K562 (cell line): Measurements from ENCODE around the gene KIAA0825. TPM values are rescaled to one million over a fixed set of nuclear protein-coding genes. Genes with fewer than 3 reads are reported as not detected.

Experiments
- CBX5 ChIP-seq: IDR thresholded peaks from 2 replicates; pipeline ENCODE4 v1.6.1; 2014; ENCODE audit warnings: low read depth, borderline replicate concordance
- ESRRB ChIP-seq: fragments of 250-450 bp; sonication (Bioruptor Pico); IDR thresholded peaks from 2 replicates; pipeline ENCODE4 v1.5.0; 2020; ENCODE audit warnings: mild to moderate bottlenecking, moderate library complexity, borderline replicate concordance
- ETS1 ChIP-seq: conservative IDR thresholded peaks from 2 replicates; pipeline ENCODE4 v1.6.1; 2011; ENCODE audit warnings: low read depth, mild to moderate bottlenecking, low read length; ENCODE audit not compliant: control insufficient read depth
- FOS ChIP-seq: IDR thresholded peaks from 3 replicates; pipeline ENCODE4 v1.6.1; 2011; ENCODE audit not compliant: insufficient read length; ENCODE audit errors: extremely low read depth
- IRF1 ChIP-seq: sonication (generic); formaldehyde crosslinking; IDR thresholded peaks from 2 replicates; pipeline ENCODE4 v1.8.0; 2022; ENCODE audit warnings: missing genetic modification reagents, mild to moderate bottlenecking, borderline replicate concordance
- PATZ1 ChIP-seq: fragments of 250-450 bp; sonication (Bioruptor Pico); IDR thresholded peaks from 2 replicates; pipeline ENCODE4 v1.5.0; 2020; ENCODE audit warnings: mild to moderate bottlenecking, borderline replicate concordance
- RFX5 ChIP-seq: IDR thresholded peaks from 2 replicates; pipeline ENCODE4 v1.6.1; 2011; ENCODE audit warnings: low read depth, mild to moderate bottlenecking, improper control_type of control experiment, low read length
- SPI1 ChIP-seq: IDR thresholded peaks from 2 replicates; pipeline ENCODE4 v1.6.1; 2011; ENCODE audit warnings: low read depth, low read length, control low read depth, borderline replicate concordance
- TAL1 ChIP-seq: fragments of 450-650 bp; IDR thresholded peaks from 2 replicates; pipeline ENCODE4 v1.6.1; 2016; ENCODE audit warnings: mild to moderate bottlenecking
- TBL1XR1 ChIP-seq, 2 experiments: IDR thresholded peaks; 2 replicates each; pipeline ENCODE4 v1.6.1; 2012; ENCODE audit warnings: improper control_type of control experiment in 2 of 2, low read length in 2 of 2, mild to moderate bottlenecking in 1 of 2
- YY1 ChIP-seq, 3 experiments: IDR thresholded peaks; 2 replicates each; pipeline ENCODE4 v1.6.1; 2011; ENCODE audit warnings: low read length in 2 of 3, mild to moderate bottlenecking in 2 of 3, moderate library complexity in 2 of 3, borderline replicate concordance in 1 of 3, control low read depth in 1 of 3, low read depth in 1 of 3; ENCODE audit not compliant: insufficient read depth in 3 of 3, insufficient replicate concordance in 2 of 3, control insufficient read depth in 1 of 3, insufficient read length in 1 of 3; ENCODE audit errors: extremely low read depth in 1 of 3
- ZBED1 ChIP-seq: IDR thresholded peaks from 2 replicates; pipeline ENCODE4 v1.6.1; 2014
- ZBTB43 ChIP-seq: sonication (generic); formaldehyde crosslinking; IDR thresholded peaks from 2 replicates; pipeline ENCODE4 v1.8.0; 2023; ENCODE audit warnings: mild to moderate bottlenecking, missing genetic modification reagents
- ZFX ChIP-seq: sonication (generic); formaldehyde crosslinking; IDR thresholded peaks from 2 replicates; pipeline ENCODE4 v1.8.0; 2022; ENCODE audit warnings: mild to moderate bottlenecking, missing genetic modification reagents, moderate library complexity
- ZNF224 ChIP-seq: sonication (generic); formaldehyde crosslinking; IDR thresholded peaks from 2 replicates; pipeline ENCODE4 v1.8.0; 2022; ENCODE audit warnings: mild to moderate bottlenecking, missing genetic modification reagents
- ZNF41 ChIP-seq: fragments of 250-450 bp; sonication (Bioruptor Pico); conservative IDR thresholded peaks from 2 replicates; pipeline ENCODE4 v1.4.0; 2020; ENCODE audit warnings: mild to moderate bottlenecking
- ZNF609 ChIP-seq: sonication (generic); formaldehyde crosslinking; IDR thresholded peaks from 2 replicates; pipeline ENCODE4 v1.8.1; 2023; ENCODE audit warnings: missing genetic modification reagents, mild to moderate bottlenecking, borderline replicate concordance
- ZNF695 ChIP-seq: fragments of 450-650 bp; formaldehyde crosslinking; IDR thresholded peaks from 2 replicates; pipeline ENCODE4 v1.4.0; 2020; ENCODE audit warnings: mild to moderate bottlenecking, moderate library complexity
- polyA plus RNA-seq, 8 experiments: library from polyadenylated mRNA; depleted of rRNA in 4 of 8; stranded (reverse) in 5 of 8; unstranded in 3 of 8; fragments of >200 nt; fragmentation: Nextera tagmentation in 2 of 8; fragmentation: Illumina TruSeq in 1 of 8; extraction: Ambion mirVana in 2 of 8; extraction: Trizol in 1 of 8; gene quantifications; 2 replicates each; pipeline versions ENCODE4 v1.2.1 to v1.2.3, GENCODE V29; 2011 to 2014; ENCODE audit warnings: inconsistent platforms in 1 of 8, missing spikeins in 1 of 8
- total RNA-seq, 7 experiments: library from RNA; depleted of rRNA in 6 of 7; stranded (reverse); fragments of >200 nt in 6 of 7; fragmentation: Illumina TruSeq in 2 of 7; extraction: Trizol in 2 of 7; gene quantifications; 2 replicates each; pipeline versions ENCODE4 v1.2.1 to v1.2.3, GENCODE V29; 2011 to 2021; ENCODE audit warnings: low replicate concordance in 1 of 7

The KIAA0825 gene
- total and polyA plus RNA-seq, 9 of the 15 experiments (the other 6 are each of a cell fraction or from before 2014, with no cell fraction given): 0.05 to 0.36 (median 0.16) TPM; not detected in 1

GRCh38 chr5:94618029-94618492 lies 343 bp downstream of the KIAA0825 start (continued):
- TF ChIP-seq ZBED1: no peak
- no peak for TF ChIP-seq PATZ1 (CRISPR knock-in tag)
- TF ChIP-seq ZBTB43 (CRISPR knock-in tag): no peak
- no peak for TF ChIP-seq CBX5
- TF ChIP-seq TBL1XR1 (IDR thresholded peaks at IDR 0.05; ENCODE audit: low read length in 2 of 2): no peak
- TF ChIP-seq ZNF41 (CRISPR knock-in tag): no peak
- TF ChIP-seq FOS: no peak
- TF ChIP-seq ZNF695: no peak
- no peak for TF ChIP-seq TAL1
- TF ChIP-seq YY1 (IDR thresholded peaks at IDR 0.05; ENCODE audit: borderline replicate concordance in 1 of 3, control insufficient read depth in 1 of 3, extremely low read depth in 1 of 3, insufficient read depth in 3 of 3, insufficient read length in 1 of 3, insufficient replicate concordance in 2 of 3, low read depth in 1 of 3, low read length in 2 of 3): peak in 1 of 3 experiments; percentile 37
- no peak for TF ChIP-seq ZNF224 (CRISPR knock-in tag)
- TF ChIP-seq RFX5: no peak
- no peak for TF ChIP-seq ESRRB
- no peak; the same call in 1 of the 2 replicates for TF ChIP-seq ZFX (CRISPR knock-in tag)
- TF ChIP-seq ZNF609 (CRISPR knock-in tag): no peak
- TF ChIP-seq SPI1: no peak
- no peak for TF ChIP-seq ETS1
- TF ChIP-seq IRF1 (CRISPR knock-in tag): no peak
